Measurements from ENCODE around the gene SGPP2.
A peak's percentile ranks its signal among the peaks of the same experiment; 100 is the strongest.
"Not testable (repeated sequence)": the region's sequence is repeated elsewhere in the genome, so short reads cannot be mapped to it uniquely, and the experiment has no call there.

The SGPP2 gene

GRCh38 chr2:222427646-222428301 lies 3.4 kb downstream of the SGPP2 start:
- 33 to 60% methylated on average over 1 of the region's 3 CpGs for WGBS, 2 experiments (ENCODE audit: insufficient coverage in 2 of 2)

GRCh38 chr2:222430071-222430470 lies 5.7 kb downstream of the SGPP2 start:
- Histone ChIP-seq H3K9me3 (ENCODE audit: control insufficient read depth, low read length) (no peaks in the 10 kb centered on the region), H3K36me3 (ENCODE audit: control insufficient read depth, insufficient read depth, low read length) (no peaks in the 10 kb centered on the region), H3K4me1 (ENCODE audit: control insufficient read depth, insufficient read depth, low read length, poor library complexity, severe bottlenecking) (peaks cover 5% of the 10 kb centered on the region), H3K4me3 (ENCODE audit: extremely low read depth, insufficient read depth, low read length, poor library complexity, severe bottlenecking) (no peak overlapping the region), H3K27ac (ENCODE audit: low read depth, low read length, severe bottlenecking) (no peak overlapping the region)
- WGBS, 2 experiments (ENCODE audit: insufficient coverage in 2 of 2): 71 to 100% methylated on average over 1 to 2 of the region's 3 CpGs

More at GRCh38 chr2:222427646-222428301, 3.4 kb downstream of the SGPP2 start:
- peaks cover 10% of the 10 kb centered on the region for H3K4me1 ChIP-seq (ENCODE audit: control insufficient read depth, insufficient read depth, low read length, poor library complexity, severe bottlenecking)
- no peak overlapping the region for H3K27ac ChIP-seq (ENCODE audit: low read depth, low read length, severe bottlenecking)
- no peak overlapping the region for H3K4me3 ChIP-seq (ENCODE audit: extremely low read depth, insufficient read depth, low read length, poor library complexity, severe bottlenecking)
- H3K36me3 ChIP-seq (ENCODE audit: control insufficient read depth, insufficient read depth, low read length): no peaks in the 10 kb centered on the region
- no peaks in the 10 kb centered on the region for H3K9me3 ChIP-seq (ENCODE audit: control insufficient read depth, low read length)

- Histone ChIP-seq H3K9me3 (ENCODE audit: control insufficient read depth, low read length) (no peaks in the 10 kb centered on the region), H3K4me3 (ENCODE audit: extremely low read depth, insufficient read depth, low read length, poor library complexity, severe bottlenecking) (no peak overlapping the region)
Observed at GRCh38 chr2:222430681-222431080, 6.3 kb downstream of the SGPP2 start.

GRCh38 chr2:222431869-222432268 lies 7.5 kb downstream of the SGPP2 start:
- peaks cover 5% of the 10 kb centered on the region for H3K4me1 ChIP-seq (ENCODE audit: control insufficient read depth, insufficient read depth, low read length, poor library complexity, severe bottlenecking)
- WGBS, 2 experiments (ENCODE audit: insufficient coverage in 2 of 2): 86 to 94% methylated on average over 3 of the region's 3 CpGs
- H3K36me3 ChIP-seq (ENCODE audit: control insufficient read depth, insufficient read depth, low read length): no peaks in the 10 kb centered on the region
- no peak overlapping the region for H3K27ac ChIP-seq (ENCODE audit: low read depth, low read length, severe bottlenecking)
- no peak overlapping the region for H3K4me3 ChIP-seq (ENCODE audit: extremely low read depth, insufficient read depth, low read length, poor library complexity, severe bottlenecking)
- no peaks in the 10 kb centered on the region for H3K9me3 ChIP-seq (ENCODE audit: control insufficient read depth, low read length)

More at GRCh38 chr2:222430681-222431080, 6.3 kb downstream of the SGPP2 start:
- Histone ChIP-seq H3K4me1 (ENCODE audit: control insufficient read depth, insufficient read depth, low read length, poor library complexity, severe bottlenecking) (peaks cover 5% of the 10 kb centered on the region), H3K36me3 (ENCODE audit: control insufficient read depth, insufficient read depth, low read length) (no peaks in the 10 kb centered on the region), H3K27ac (ENCODE audit: low read depth, low read length, severe bottlenecking) (no peak overlapping the region)

GRCh38 chr2:222433332-222434173 lies 9.2 kb downstream of the SGPP2 start:
- Histone ChIP-seq H3K4me3 (ENCODE audit: extremely low read depth, insufficient read depth, low read length, poor library complexity, severe bottlenecking) (no peak overlapping the region), H3K4me1 (ENCODE audit: control insufficient read depth, insufficient read depth, low read length, poor library complexity, severe bottlenecking) (no peaks in the 10 kb centered on the region), H3K9me3 (ENCODE audit: control insufficient read depth, low read length) (no peaks in the 10 kb centered on the region), H3K36me3 (ENCODE audit: control insufficient read depth, insufficient read depth, low read length) (no peaks in the 10 kb centered on the region), H3K27ac (ENCODE audit: low read depth, low read length, severe bottlenecking) (no peak overlapping the region)
- WGBS, 2 experiments (ENCODE audit: insufficient coverage in 2 of 2): 76 to 88% methylated on average over 3 to 6 of the region's 9 CpGs

- no CpG with 5 or more reads among the region's 4 CpGs for WGBS, 2 experiments (ENCODE audit: insufficient coverage in 2 of 2)
- H3K4me3 ChIP-seq (ENCODE audit: extremely low read depth, insufficient read depth, low read length, poor library complexity, severe bottlenecking): no peak overlapping the region
- no peaks in the 10 kb centered on the region for H3K4me1 ChIP-seq (ENCODE audit: control insufficient read depth, insufficient read depth, low read length, poor library complexity, severe bottlenecking)
- no peaks in the 10 kb centered on the region for H3K36me3 ChIP-seq (ENCODE audit: control insufficient read depth, insufficient read depth, low read length)
- no peak overlapping the region for H3K27ac ChIP-seq (ENCODE audit: low read depth, low read length, severe bottlenecking)
- no peaks in the 10 kb centered on the region for H3K9me3 ChIP-seq (ENCODE audit: control insufficient read depth, low read length)
Observed at GRCh38 chr2:222434204-222434603, 9.9 kb downstream of the SGPP2 start.

- not testable (repeated sequence) for H3K9me3 ChIP-seq (ENCODE audit: control insufficient read depth, low read length); H3K4me3 ChIP-seq (ENCODE audit: extremely low read depth, insufficient read depth, low read length, poor library complexity, severe bottlenecking); H3K4me1 ChIP-seq (ENCODE audit: control insufficient read depth, insufficient read depth, low read length, poor library complexity, severe bottlenecking); H3K27ac ChIP-seq (ENCODE audit: low read depth, low read length, severe bottlenecking); H3K36me3 ChIP-seq (ENCODE audit: control insufficient read depth, insufficient read depth, low read length)
- 80 to 93% methylated on average over 1 to 4 of the region's 6 CpGs for WGBS, 2 experiments (ENCODE audit: insufficient coverage in 2 of 2)
Observed at GRCh38 chr2:222435400-222436039, 11.2 kb downstream of the SGPP2 start.

- no peaks in the 10 kb centered on the region for H3K36me3 ChIP-seq (ENCODE audit: control insufficient read depth, insufficient read depth, low read length)
- no peaks in the 10 kb centered on the region for H3K9me3 ChIP-seq (ENCODE audit: control insufficient read depth, low read length)
- no peak overlapping the region for H3K4me3 ChIP-seq (ENCODE audit: extremely low read depth, insufficient read depth, low read length, poor library complexity, severe bottlenecking)
- peaks cover 5% of the 10 kb centered on the region for H3K4me1 ChIP-seq (ENCODE audit: control insufficient read depth, insufficient read depth, low read length, poor library complexity, severe bottlenecking)
- no peak overlapping the region for H3K27ac ChIP-seq (ENCODE audit: low read depth, low read length, severe bottlenecking)
- WGBS, 2 experiments (ENCODE audit: insufficient coverage in 2 of 2): 60 to 92% methylated on average over 1 to 2 of the region's 2 CpGs
Observed at GRCh38 chr2:222436040-222436413, 11.7 kb downstream of the SGPP2 start.

- no peaks in the 10 kb centered on the region for H3K9me3 ChIP-seq (ENCODE audit: control insufficient read depth, low read length)
- no peaks in the 10 kb centered on the region for H3K36me3 ChIP-seq (ENCODE audit: control insufficient read depth, insufficient read depth, low read length)
- WGBS, 2 experiments (ENCODE audit: insufficient coverage in 2 of 2): no CpG with 5 or more reads among the region's 1 CpG
Observed at GRCh38 chr2:222439692-222440091, 15.3 kb downstream of the SGPP2 start.

GRCh38 chr2:222440673-222441422 lies 16.5 kb downstream of the SGPP2 start:
- peak overlapping the region; percentile 43 for H3K27ac ChIP-seq (ENCODE audit: low read depth, low read length, severe bottlenecking)
- H3K9me3 ChIP-seq (ENCODE audit: control insufficient read depth, low read length): no peaks in the 10 kb centered on the region
- WGBS, 2 experiments (ENCODE audit: insufficient coverage in 2 of 2): 77 to 94% methylated on average over 2 of the region's 4 CpGs
- H3K4me1 ChIP-seq (ENCODE audit: control insufficient read depth, insufficient read depth, low read length, poor library complexity, severe bottlenecking): peaks cover 5% of the 10 kb centered on the region
- no peak overlapping the region for H3K4me3 ChIP-seq (ENCODE audit: extremely low read depth, insufficient read depth, low read length, poor library complexity, severe bottlenecking)
- no peaks in the 10 kb centered on the region for H3K36me3 ChIP-seq (ENCODE audit: control insufficient read depth, insufficient read depth, low read length)

More at GRCh38 chr2:222439692-222440091, 15.3 kb downstream of the SGPP2 start:
- Histone ChIP-seq H3K4me3 (ENCODE audit: extremely low read depth, insufficient read depth, low read length, poor library complexity, severe bottlenecking) (no peak overlapping the region), H3K4me1 (ENCODE audit: control insufficient read depth, insufficient read depth, low read length, poor library complexity, severe bottlenecking) (peaks cover 5% of the 10 kb centered on the region), H3K27ac (ENCODE audit: low read depth, low read length, severe bottlenecking) (no peak overlapping the region)
